WTC11 (cell line): ENCODE data around the gene NAXE.

Experiments
- CREM ChIP-seq: sonication (generic); formaldehyde crosslinking; IDR thresholded peaks from 2 replicates; pipeline ENCODE4 v1.8.1; 2022; ENCODE audit warnings: mild to moderate bottlenecking, missing genetic modification reagents, moderate library complexity
- CTCF ChIP-seq: fragments of 200-600 bp; IDR thresholded peaks from 2 replicates; pipeline ENCODE4 v1.8.0; 2022; ENCODE audit warnings: antibody characterized with exemption
- E2F1 ChIP-seq: sonication (generic); formaldehyde crosslinking; IDR thresholded peaks from 2 replicates; pipeline ENCODE4 v1.8.0; 2022; ENCODE audit warnings: mild to moderate bottlenecking, missing genetic modification reagents
- E2F4 ChIP-seq: sonication (generic); formaldehyde crosslinking; IDR thresholded peaks from 2 replicates; pipeline ENCODE4 v1.8.1; 2022; ENCODE audit warnings: low read depth, mild to moderate bottlenecking, moderate library complexity, missing genetic modification reagents, borderline replicate concordance
- MXD4 ChIP-seq: fragments of 250-450 bp; sonication (Bioruptor Pico); IDR thresholded peaks from 2 replicates; pipeline ENCODE4 v1.8.0; 2021; ENCODE audit warnings: mild to moderate bottlenecking, moderate library complexity, borderline replicate concordance
- ZNF317 ChIP-seq: sonication (generic); formaldehyde crosslinking; IDR thresholded peaks from 2 replicates; pipeline ENCODE4 v1.8.1; 2023; ENCODE audit warnings: low read depth, mild to moderate bottlenecking, moderate library complexity, missing genetic modification reagents, borderline replicate concordance
- ZNF396 ChIP-seq: fragments of 250-450 bp; sonication (Bioruptor Pico); IDR thresholded peaks from 2 replicates; pipeline ENCODE4 v1.8.0; 2021; ENCODE audit warnings: mild to moderate bottlenecking, moderate library complexity, borderline replicate concordance
- ZNF512 ChIP-seq: sonication (generic); formaldehyde crosslinking; IDR thresholded peaks from 2 replicates; pipeline ENCODE4 v1.8.1; 2022; ENCODE audit warnings: missing genetic modification reagents, borderline replicate concordance
- TF ChIP-seq, protein P1 (sequence below): sonication (generic); formaldehyde crosslinking; IDR thresholded peaks from 2 replicates; pipeline ENCODE4 v1.8.1; 2023; ENCODE audit warnings: mild to moderate bottlenecking, missing genetic modification reagents, moderate library complexity
- TF ChIP-seq, protein P2 (sequence below): sonication (generic); formaldehyde crosslinking; IDR thresholded peaks from 2 replicates; pipeline ENCODE4 v1.8.1; 2022; ENCODE audit warnings: low read depth, missing genetic modification reagents, borderline replicate concordance
- TF ChIP-seq, protein P3 (sequence below): sonication (generic); formaldehyde crosslinking; IDR thresholded peaks from 2 replicates; pipeline ENCODE4 v1.8.1; 2023; ENCODE audit warnings: mild to moderate bottlenecking, missing genetic modification reagents, moderate library complexity
- TF ChIP-seq, protein P4 (sequence below): sonication (generic); formaldehyde crosslinking; IDR thresholded peaks from 2 replicates; pipeline ENCODE4 v1.8.0; 2022; ENCODE audit warnings: missing genetic modification reagents

DNA sequence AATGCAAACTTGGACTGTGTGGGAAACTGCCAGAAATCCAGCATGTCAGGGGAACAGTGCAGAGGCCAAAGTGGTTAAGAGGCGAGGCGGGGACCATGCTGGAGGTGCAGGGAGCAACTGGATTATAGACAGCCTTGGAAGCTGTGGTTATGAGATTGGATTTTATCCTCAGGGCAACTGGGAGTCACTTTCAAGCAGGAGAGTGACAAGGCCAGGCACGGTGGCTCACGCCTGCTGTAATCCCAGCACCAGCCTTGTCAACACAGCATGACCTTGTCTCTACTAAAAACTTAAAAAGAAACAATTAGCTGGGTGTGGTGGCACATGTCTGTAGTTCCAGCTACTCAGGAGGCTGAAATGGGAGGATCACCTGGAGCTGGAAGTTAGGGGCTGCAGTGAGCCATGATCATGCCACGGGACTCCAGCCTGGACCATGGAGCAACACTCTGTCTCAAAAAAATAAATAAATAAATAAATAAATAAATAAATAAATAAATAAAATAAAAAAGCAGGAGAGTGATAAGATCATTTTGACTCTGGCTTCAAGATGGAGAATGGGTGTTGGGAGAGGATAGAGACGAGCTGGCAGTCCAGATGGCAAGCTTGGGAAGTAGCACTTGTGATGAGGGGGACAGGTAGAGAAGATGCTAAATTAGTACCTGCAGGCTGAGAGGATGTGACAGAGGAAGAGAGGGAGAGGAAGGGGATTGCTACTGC, 31.2 kb downstream of the NAXE start:
- no peak for TF ChIP-seq ZNF317 (CRISPR knock-in tag)
- no peak for TF ChIP-seq CTCF
- TF ChIP-seq, protein P1, sequence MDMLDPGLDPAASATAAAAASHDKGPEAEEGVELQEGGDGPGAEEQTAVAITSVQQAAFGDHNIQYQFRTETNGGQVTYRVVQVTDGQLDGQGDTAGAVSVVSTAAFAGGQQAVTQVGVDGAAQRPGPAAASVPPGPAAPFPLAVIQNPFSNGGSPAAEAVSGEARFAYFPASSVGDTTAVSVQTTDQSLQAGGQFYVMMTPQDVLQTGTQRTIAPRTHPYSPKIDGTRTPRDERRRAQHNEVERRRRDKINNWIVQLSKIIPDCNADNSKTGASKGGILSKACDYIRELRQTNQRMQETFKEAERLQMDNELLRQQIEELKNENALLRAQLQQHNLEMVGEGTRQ, result no peak
- TF ChIP-seq E2F4 (CRISPR knock-in tag), result no peak
- TF ChIP-seq ZNF512 (CRISPR knock-in tag), result no peak
- no peak for TF ChIP-seq ZNF396 (CRISPR knock-in tag)
- no peak for TF ChIP-seq CREM
- TF ChIP-seq, protein P2, sequence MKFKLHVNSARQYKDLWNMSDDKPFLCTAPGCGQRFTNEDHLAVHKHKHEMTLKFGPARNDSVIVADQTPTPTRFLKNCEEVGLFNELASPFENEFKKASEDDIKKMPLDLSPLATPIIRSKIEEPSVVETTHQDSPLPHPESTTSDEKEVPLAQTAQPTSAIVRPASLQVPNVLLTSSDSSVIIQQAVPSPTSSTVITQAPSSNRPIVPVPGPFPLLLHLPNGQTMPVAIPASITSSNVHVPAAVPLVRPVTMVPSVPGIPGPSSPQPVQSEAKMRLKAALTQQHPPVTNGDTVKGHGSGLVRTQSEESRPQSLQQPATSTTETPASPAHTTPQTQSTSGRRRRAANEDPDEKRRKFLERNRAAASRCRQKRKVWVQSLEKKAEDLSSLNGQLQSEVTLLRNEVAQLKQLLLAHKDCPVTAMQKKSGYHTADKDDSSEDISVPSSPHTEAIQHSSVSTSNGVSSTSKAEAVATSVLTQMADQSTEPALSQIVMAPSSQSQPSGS (CRISPR knock-in tag), result no peak
- no peak for TF ChIP-seq MXD4 (CRISPR knock-in tag)
- TF ChIP-seq, protein P3, sequence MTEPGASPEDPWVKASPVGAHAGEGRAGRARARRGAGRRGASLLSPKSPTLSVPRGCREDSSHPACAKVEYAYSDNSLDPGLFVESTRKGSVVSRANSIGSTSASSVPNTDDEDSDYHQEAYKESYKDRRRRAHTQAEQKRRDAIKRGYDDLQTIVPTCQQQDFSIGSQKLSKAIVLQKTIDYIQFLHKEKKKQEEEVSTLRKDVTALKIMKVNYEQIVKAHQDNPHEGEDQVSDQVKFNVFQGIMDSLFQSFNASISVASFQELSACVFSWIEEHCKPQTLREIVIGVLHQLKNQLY, result no peak
- no peak for TF ChIP-seq E2F1 (CRISPR knock-in tag)
- TF ChIP-seq, protein P4, sequence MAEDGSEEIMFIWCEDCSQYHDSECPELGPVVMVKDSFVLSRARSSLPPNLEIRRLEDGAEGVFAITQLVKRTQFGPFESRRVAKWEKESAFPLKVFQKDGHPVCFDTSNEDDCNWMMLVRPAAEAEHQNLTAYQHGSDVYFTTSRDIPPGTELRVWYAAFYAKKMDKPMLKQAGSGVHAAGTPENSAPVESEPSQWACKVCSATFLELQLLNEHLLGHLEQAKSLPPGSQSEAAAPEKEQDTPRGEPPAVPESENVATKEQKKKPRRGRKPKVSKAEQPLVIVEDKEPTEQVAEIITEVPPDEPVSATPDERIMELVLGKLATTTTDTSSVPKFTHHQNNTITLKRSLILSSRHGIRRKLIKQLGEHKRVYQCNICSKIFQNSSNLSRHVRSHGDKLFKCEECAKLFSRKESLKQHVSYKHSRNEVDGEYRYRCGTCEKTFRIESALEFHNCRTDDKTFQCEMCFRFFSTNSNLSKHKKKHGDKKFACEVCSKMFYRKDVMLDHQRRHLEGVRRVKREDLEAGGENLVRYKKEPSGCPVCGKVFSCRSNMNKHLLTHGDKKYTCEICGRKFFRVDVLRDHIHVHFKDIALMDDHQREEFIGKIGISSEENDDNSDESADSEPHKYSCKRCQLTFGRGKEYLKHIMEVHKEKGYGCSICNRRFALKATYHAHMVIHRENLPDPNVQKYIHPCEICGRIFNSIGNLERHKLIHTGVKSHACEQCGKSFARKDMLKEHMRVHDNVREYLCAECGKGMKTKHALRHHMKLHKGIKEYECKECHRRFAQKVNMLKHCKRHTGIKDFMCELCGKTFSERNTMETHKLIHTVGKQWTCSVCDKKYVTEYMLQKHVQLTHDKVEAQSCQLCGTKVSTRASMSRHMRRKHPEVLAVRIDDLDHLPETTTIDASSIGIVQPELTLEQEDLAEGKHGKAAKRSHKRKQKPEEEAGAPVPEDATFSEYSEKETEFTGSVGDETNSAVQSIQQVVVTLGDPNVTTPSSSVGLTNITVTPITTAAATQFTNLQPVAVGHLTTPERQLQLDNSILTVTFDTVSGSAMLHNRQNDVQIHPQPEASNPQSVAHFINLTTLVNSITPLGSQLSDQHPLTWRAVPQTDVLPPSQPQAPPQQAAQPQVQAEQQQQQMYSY, result no peak
